Spleen (tissue), 7 donors: Measurements from ENCODE around the gene PLA2G12A.
"Not testable (repeated sequence)": the region's sequence is repeated elsewhere in the genome, so short reads cannot be mapped to it uniquely, and the experiment has no call there.

Experiments used
- CTCF ChIP-seq, 11 experiments: fragments of 200-600 bp in 7 of 11; fragments of 450-650 bp in 4 of 11; sonication (generic) in 4 of 11; IDR thresholded peaks in 8 of 11; conservative IDR thresholded peaks in 3 of 11; 1 replicate in 7 of 11; 2 replicates in 4 of 11; pipeline versions ENCODE4 v1.4.0 to v1.8.0; 2016 to 2021; ENCODE audit warnings: antibody characterized with exemption in 11 of 11, inconsistent platforms in 4 of 11, mild to moderate bottlenecking in 1 of 11
- POLR2A ChIP-seq, 3 donors: fragments of 450-650 bp; IDR thresholded peaks; one replicate each; pipeline ENCODE4 v1.5.1; 2017; ENCODE audit warnings: antibody characterized with exemption in 3 of 3, mild to moderate bottlenecking in 1 of 3
- donor health status: DM: no; HTN: no; CAD: no; lungs with moderate emphysema.
- donor health status: DM: no; HTN: no; CAD: no.
- donor health status: DM: no; HTN: no; CAD: no.

GRCh38 chr4:109678472-109678871 is 51.4 kb downstream of the PLA2G12A start:
- TF ChIP-seq POLR2A (IDR thresholded peaks at IDR 0.05); CTCF (IDR thresholded peaks at IDR 0.05 in 8 of 11, conservative IDR thresholded peaks at IDR 0.05 in 3 of 11): not testable (repeated sequence)
